Panc1 (cell line): ENCODE data around the gene ORC3.

Experiments
- CTCF ChIP-seq: fragments of 450-650 bp; IDR thresholded peaks from 2 replicates; pipeline ENCODE4 v1.5.1; 2017; ENCODE audit warnings: mild to moderate bottlenecking
- POLR2AphosphoS5 ChIP-seq: IDR thresholded peaks from 2 replicates; pipeline ENCODE4 v1.6.1; 2012; ENCODE audit warnings: mild to moderate bottlenecking, low read depth, low read length, moderate library complexity
- REST ChIP-seq, 2 experiments: IDR thresholded peaks; 2 replicates each; pipeline ENCODE4 v1.6.1; 2011 to 2012; ENCODE audit warnings: low read depth in 2 of 2, control low read depth in 1 of 2, low read length in 1 of 2, mild to moderate bottlenecking in 1 of 2, moderate library complexity in 1 of 2; ENCODE audit not compliant: insufficient read depth in 1 of 2
- SIN3A ChIP-seq: IDR thresholded peaks from 2 replicates; pipeline ENCODE4 v1.6.1; 2012; ENCODE audit warnings: low read depth, mild to moderate bottlenecking, low read length, moderate library complexity, borderline replicate concordance; ENCODE audit not compliant: insufficient read depth
- TCF7L2 ChIP-seq: IDR thresholded peaks from 2 replicates; pipeline ENCODE4 v1.6.1; 2011; ENCODE audit warnings: mild to moderate bottlenecking, low read depth, low read length, inconsistent platforms

- TF ChIP-seq CTCF: no peak
- no peak for TF ChIP-seq POLR2AphosphoS5
- no peak for TF ChIP-seq TCF7L2
- no peak for TF ChIP-seq REST (IDR thresholded peaks at IDR 0.05; ENCODE audit: insufficient read depth in 1 of 2, low read depth in 2 of 2, low read length in 1 of 2)
- no peak for TF ChIP-seq SIN3A
Measured at GRCh38 chr6:87645080-87645479, 55.1 kb downstream of the ORC3 start.
